Stimulated activated CD4-positive, alpha-beta T cell treated with anti-CD3 and anti-CD28 coated beads, Interleukin-15, amount 100 ng/mL, for 48 hours (primary cell): ENCODE results near the gene UBALD2.
"Not testable (repeated sequence)": the region's sequence is repeated elsewhere in the genome, so short reads cannot be mapped to it uniquely, and the experiment has no call there.

Source experiments
- DNase-seq, 2 donors: peaks; one replicate each; pipeline ENCODE4 v3.0.0-alpha.2; 2020; ENCODE audit warnings: low read depth in 2 of 2

UBALD2 gene

GRCh38 chr17:76265624-76266243, 586 bp downstream of the UBALD2 start:
- DNase-seq, result no peak

GRCh38 chr17:76266244-76266938, 1.2 kb downstream of the UBALD2 start:
- no peak for DNase-seq

- DNase-seq, result no peak
Observed at GRCh38 chr17:76267051-76267576, 2.0 kb downstream of the UBALD2 start.

- DNase-seq, result not testable (repeated sequence)
Observed at GRCh38 chr17:76267581-76268001, 2.4 kb downstream of the UBALD2 start.

- peak; percentile 79 to 81 for DNase-seq
Observed at GRCh38 chr17:76268015-76268749, 3.0 kb downstream of the UBALD2 start.

- DNase-seq, result no peak
Observed at GRCh38 chr17:76268991-76269981, 4.1 kb downstream of the UBALD2 start.

- DNase-seq, result no peak
Observed at GRCh38 chr17:76270127-76270592, 5.0 kb downstream of the UBALD2 start.

GRCh38 chr17:76270770-76271668, 5.9 kb downstream of the UBALD2 start:
- no peak for DNase-seq

- DNase-seq, result peak; percentile 86 to 88
Observed at GRCh38 chr17:76271669-76272540, 6.8 kb downstream of the UBALD2 start.

- peak in 1 of 2 donors; percentile 68 for DNase-seq
Observed at GRCh38 chr17:76272541-76273444, 7.6 kb downstream of the UBALD2 start.

- DNase-seq, result no peak
Observed at GRCh38 chr17:76273445-76274111, 8.4 kb downstream of the UBALD2 start.

GRCh38 chr17:76274112-76274956, 9.2 kb downstream of the UBALD2 start:
- no peak for DNase-seq

- no peak for DNase-seq
Observed at GRCh38 chr17:76275382-76276068, 10.4 kb downstream of the UBALD2 start.

GRCh38 chr17:76276069-76276431, 10.9 kb downstream of the UBALD2 start:
- DNase-seq, result no peak

- DNase-seq, result no peak
Observed at GRCh38 chr17:76276461-76277299, 11.5 kb downstream of the UBALD2 start.
